Testis (tissue), 3 donors: ENCODE measurements around the gene MAML2. TPM values are rescaled to one million over a fixed set of nuclear protein-coding genes. Genes with fewer than 3 reads are reported as not detected.
A peak's percentile ranks its signal among the peaks of the same experiment; 100 is the strongest.

Experiments
- DNase-seq: peaks from one replicate; pipeline ENCODE4 v3.0.0-alpha.2; 2019
- H3K27ac ChIP-seq, 2 donors: fragments of 200-600 bp; sonication (generic); one replicate each; pipeline ENCODE4 v1.5.1; 2019
- H3K27me3 ChIP-seq: fragments of 200-600 bp; sonication (generic); one replicate; pipeline ENCODE4 v1.5.1; 2019
- H3K36me3 ChIP-seq: fragments of 200-600 bp; sonication (generic); one replicate; pipeline ENCODE4 v1.5.1; 2017; ENCODE audit warnings: low read depth; ENCODE audit errors: missing control alignments
- H3K4me1 ChIP-seq: fragments of 200-600 bp; sonication (generic); one replicate; pipeline ENCODE4 v1.5.1; 2019
- H3K4me3 ChIP-seq, 2 donors: fragments of 200-600 bp; sonication (generic); one replicate each; pipeline ENCODE4 v1.5.1; 2017 to 2019
- H3K9me3 ChIP-seq: fragments of 200-600 bp; sonication (generic); one replicate; pipeline ENCODE4 v1.5.1; 2017
- CTCF ChIP-seq, 3 experiments: fragments of 450-650 bp in 2 of 3; fragments of 200-600 bp in 1 of 3; sonication (generic) in 1 of 3; IDR thresholded peaks; one replicate each; pipeline ENCODE4 v1.5.1; 2016 to 2019; ENCODE audit warnings: antibody characterized with exemption in 3 of 3, mild to moderate bottlenecking in 2 of 3, moderate library complexity in 1 of 3
- POLR2A ChIP-seq: fragments of 450-650 bp; IDR thresholded peaks from one replicate; pipeline ENCODE4 v1.6.1; 2017; ENCODE audit warnings: antibody characterized with exemption, mild to moderate bottlenecking, moderate library complexity
- WGBS, 2 donors: methylation state at CpG; one replicate each; pipeline ENCODE4 v1.1.5; 2018; 5-methylcytosine and 5-hydroxymethylcytosine counted together
- intact Hi-C: fragments of 100-400 bp; cut with DNase I; formaldehyde crosslinking; loops from one replicate; pipeline ENCODE4 v1.15.1; 2023; ENCODE audit warnings: low total_unique reads
- polyA plus RNA-seq: library from polyadenylated mRNA; stranded (reverse); fragments of 350-450 nt; fragmentation: Illumina TruSeq; extraction: RNeasy Lipid Tissue Mini Kit (QIAGEN cat#74804); gene quantifications from one replicate; pipeline ENCODE4 v1.2.3, GENCODE V29; 2014; ENCODE audit warnings: low read depth, low replicate concordance; ENCODE audit not compliant: insufficient read depth
- total RNA-seq, 2 donors: library from RNA; depleted of rRNA; stranded (reverse); fragments of >200 nt; gene quantifications; one replicate each; pipeline ENCODE4 v1.2.3, GENCODE V29; 2016

Gene MAML2
- total and polyA plus RNA-seq, 3 donors from 2014 or later, result 5.1 to 23.6 (median 17.6) TPM

GRCh38 chr11:96167787-96168186 lies 175.2 kb downstream of the MAML2 start:
- no peaks in the 10 kb centered on the region for H3K27me3 ChIP-seq
- H3K36me3 ChIP-seq, result no peaks in the 10 kb centered on the region
- intact Hi-C loops, result no loop called here
- 89 to 93% methylated on average over 3 of the region's 3 CpGs for WGBS, 2 donors
- no peak overlapping the region for H3K4me3 ChIP-seq
- DNase-seq, result no peak
- no peak overlapping the region for H3K27ac ChIP-seq
- no peaks in the 10 kb centered on the region for H3K9me3 ChIP-seq
- no peaks in the 10 kb centered on the region for H3K4me1 ChIP-seq
- TF ChIP-seq POLR2A (no peak), CTCF (IDR thresholded peaks at IDR 0.05) (no peak)

DNA sequence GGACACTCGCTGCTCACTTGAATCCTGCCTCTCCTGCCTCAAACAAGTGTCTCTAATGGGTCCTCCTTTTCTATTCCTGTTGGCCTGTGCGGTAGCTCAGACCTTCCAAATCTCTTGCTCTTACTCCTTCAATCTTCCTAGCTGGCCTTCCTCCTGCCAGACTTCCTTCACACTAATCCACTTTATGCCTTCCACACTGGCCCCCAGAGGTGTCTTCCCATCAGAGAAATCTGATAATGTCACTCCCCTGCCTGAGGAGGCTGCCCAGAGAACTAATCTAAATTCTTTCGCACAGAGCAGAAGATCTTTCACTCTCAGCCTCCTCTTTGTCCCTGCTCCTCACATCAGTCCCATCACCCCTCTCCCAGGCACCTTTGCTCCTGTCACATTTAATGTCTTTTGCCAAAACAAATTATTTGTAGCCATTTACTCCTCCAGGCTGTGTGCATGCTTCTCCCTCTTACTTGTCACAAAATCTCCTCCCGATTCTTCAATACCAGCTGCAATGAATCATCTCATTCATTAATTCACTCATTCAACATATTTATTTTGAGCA lies 175.7 kb downstream of the MAML2 start:
- H3K4me1 ChIP-seq, result no peaks in the 10 kb centered on the region
- no peaks in the 10 kb centered on the region for H3K36me3 ChIP-seq
- no peak for TF ChIP-seq POLR2A
- TF ChIP-seq CTCF (IDR thresholded peaks at IDR 0.05), result no peak
- H3K27me3 ChIP-seq, result no peaks in the 10 kb centered on the region
- no peak overlapping the region for H3K4me3 ChIP-seq
- WGBS, 2 donors, result 74 to 81% methylated on average over 4 of the region's 4 CpGs
- DNase-seq, result no peak
- intact Hi-C loops, result no loop called here
- H3K9me3 ChIP-seq, result no peaks in the 10 kb centered on the region
- no peak overlapping the region for H3K27ac ChIP-seq

DNA sequence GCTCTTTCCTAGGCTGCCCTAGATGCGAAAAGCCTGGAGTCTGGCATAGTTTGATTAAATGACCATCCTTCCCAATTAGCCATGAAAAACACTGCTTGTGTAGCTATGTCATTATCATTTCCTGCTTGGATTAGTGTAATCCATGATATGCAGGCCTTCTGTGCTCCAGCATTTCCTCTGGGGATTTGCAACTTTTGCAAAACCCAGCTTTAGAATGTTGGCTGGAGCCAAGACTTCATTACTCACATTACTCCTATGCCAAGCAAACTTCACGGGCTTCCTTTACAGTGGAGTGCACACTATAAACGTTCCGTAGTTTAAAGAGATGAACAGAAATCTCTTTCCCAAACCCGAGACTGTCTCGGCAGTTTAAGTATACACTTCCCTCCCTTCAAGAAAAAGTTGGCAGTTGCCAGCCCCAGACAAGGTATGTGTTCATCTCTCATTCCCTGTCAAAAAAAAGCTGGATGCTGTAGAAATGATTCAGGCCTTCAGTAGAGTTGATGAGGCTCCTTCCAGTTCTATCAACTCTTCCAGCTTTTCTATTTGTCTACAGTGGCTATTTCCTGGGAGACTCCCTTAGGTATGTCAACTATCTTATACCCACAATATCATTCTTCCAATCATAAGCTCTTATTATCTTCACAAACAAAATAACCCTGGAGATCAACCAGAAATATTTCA lies 180.0 kb downstream of the MAML2 start:
- Histone ChIP-seq H3K36me3 (no peaks in the 10 kb centered on the region), H3K4me3 (no peak overlapping the region), H3K9me3 (no peaks in the 10 kb centered on the region), H3K4me1 (no peaks in the 10 kb centered on the region), H3K27ac (peak overlapping the region in 1 of 2 donors; percentile 13), H3K27me3 (no peaks in the 10 kb centered on the region)
- no peak for TF ChIP-seq POLR2A
- TF ChIP-seq CTCF (IDR thresholded peaks at IDR 0.05), result no peak
- intact Hi-C loops, result no loop called here
- DNase-seq, result no peak
- 67 to 70% methylated on average over 6 of the region's 6 CpGs for WGBS, 2 donors

DNA sequence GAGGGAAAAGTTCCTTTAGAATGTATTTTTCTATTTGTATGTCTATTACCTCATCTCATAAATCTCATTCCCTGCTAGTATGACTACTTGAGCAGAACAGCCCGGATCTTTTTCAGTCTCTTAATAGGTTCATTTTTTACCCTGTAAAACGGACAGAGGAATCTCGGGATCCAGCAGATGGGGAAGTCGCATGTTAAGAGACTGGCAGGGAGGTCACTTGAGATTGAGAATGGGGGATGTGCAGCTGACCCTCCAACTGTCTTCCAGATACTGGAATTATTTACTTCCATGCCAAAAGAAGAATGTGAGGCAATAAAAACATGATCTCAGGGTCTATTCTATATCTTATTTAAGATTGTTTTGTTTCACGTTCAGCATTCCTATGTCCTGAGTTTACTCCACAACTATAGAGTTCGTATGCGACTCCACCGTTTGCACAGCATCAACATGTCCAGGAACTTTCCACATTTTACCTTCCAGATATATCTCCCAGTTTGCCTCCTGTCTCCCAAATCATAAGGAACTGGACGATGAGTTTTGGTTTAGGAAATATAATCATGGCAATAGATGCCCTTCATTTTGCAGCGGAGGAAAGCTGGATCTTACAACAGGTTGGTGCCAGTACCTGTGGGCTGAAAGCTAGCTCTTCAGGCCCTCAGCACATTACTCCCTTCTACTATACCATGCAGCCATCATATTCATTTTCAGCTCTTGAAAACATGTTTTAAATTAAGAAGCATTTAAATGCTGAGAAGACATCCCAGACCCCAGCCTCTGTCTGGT lies 181.5 kb downstream of the MAML2 start:
- Histone ChIP-seq H3K27me3 (no peaks in the 10 kb centered on the region), H3K27ac (no peak overlapping the region), H3K4me3 (no peak overlapping the region), H3K36me3 (no peaks in the 10 kb centered on the region), H3K4me1 (peaks cover 13% of the 10 kb centered on the region), H3K9me3 (no peaks in the 10 kb centered on the region)
- TF ChIP-seq CTCF (IDR thresholded peaks at IDR 0.05), result no peak
- TF ChIP-seq POLR2A, result no peak
- no peak for DNase-seq
- intact Hi-C loops, result no loop called here
- WGBS, 2 donors, result 70 to 75% methylated on average over 10 of the region's 10 CpGs
